Measurements from ENCODE around the gene HRH1. TPM values are rescaled to one million over a fixed set of nuclear protein-coding genes. Genes with fewer than 3 reads are reported as not detected.
"Not testable (repeated sequence)": the region's sequence is repeated elsewhere in the genome, so short reads cannot be mapped to it uniquely, and the experiment has no call there.

Gene HRH1
- total RNA-seq, 2 experiments from 2014 or later: 0.98 to 1.4 TPM

DNA sequence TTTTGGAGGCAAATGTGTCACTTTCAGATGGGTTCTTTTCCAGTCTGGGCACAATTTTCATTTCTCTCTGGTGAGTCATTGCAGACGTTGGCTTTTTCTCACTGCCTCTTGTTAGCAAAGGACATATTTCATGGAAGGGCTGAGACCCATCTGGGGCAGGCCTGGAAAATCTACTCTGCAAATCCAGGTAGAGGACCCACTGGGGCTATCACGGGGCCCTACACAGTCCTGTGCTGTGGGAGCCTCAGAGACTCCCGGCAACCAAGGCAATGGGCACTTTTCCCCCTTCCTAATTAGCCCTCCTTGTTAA lies 58.0 kb downstream of the HRH1 start:
- POLR2A ChIA-PET: no interaction called here
- CTCF ChIA-PET: no interaction called here
- H3K36me3 Mint-ChIP-seq (ENCODE audit: low read depth): no peaks in the 10 kb centered on the region
- ATAC-seq (no peak), DNase-seq (no peak)
- no peak overlapping the region for H3K4me3 Mint-ChIP-seq
- intact Hi-C loops (cut with DNase I, micrococcal nuclease): no loop called here
- H3K9me3 Mint-ChIP-seq (ENCODE audit: low read depth): no peaks in the 10 kb centered on the region
- H3K27me3 Mint-ChIP-seq: peaks cover 2% of the 10 kb centered on the region
- H3K27ac Mint-ChIP-seq: no peak overlapping the region
- H3K4me1 Mint-ChIP-seq: no peaks in the 10 kb centered on the region

DNA sequence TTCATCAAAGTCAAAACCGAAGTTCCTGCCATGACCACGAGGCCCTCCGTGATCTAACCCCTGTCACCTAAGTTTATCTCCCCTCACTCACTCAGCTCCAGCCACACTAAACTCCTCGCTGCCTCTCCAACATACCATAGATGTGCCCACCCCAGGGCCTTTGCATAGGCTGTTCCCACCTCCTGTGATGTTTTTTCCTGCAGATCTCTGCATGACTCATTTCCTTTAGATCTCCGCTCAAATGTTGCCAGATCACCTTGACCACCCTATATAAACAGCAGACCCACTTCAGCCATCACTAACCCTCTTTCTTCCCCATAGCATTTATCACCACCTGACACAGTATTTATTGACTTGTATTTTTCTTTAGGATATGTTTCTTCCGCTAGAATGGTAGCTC lies 58.5 kb downstream of the HRH1 start:
- H3K4me1 Mint-ChIP-seq: no peaks in the 10 kb centered on the region
- no peaks in the 10 kb centered on the region for H3K36me3 Mint-ChIP-seq (ENCODE audit: low read depth)
- no peak overlapping the region for H3K27ac Mint-ChIP-seq
- H3K9me3 Mint-ChIP-seq (ENCODE audit: low read depth): no peaks in the 10 kb centered on the region
- ATAC-seq: no peak
- DNase-seq: no peak
- POLR2A ChIA-PET: interaction anchor here (0.6 kb wide), 1 partner anchor 11 kb away, joined by 9 read pairs; no protein-coding TSS in a partner anchor
- peaks cover 2% of the 10 kb centered on the region for H3K27me3 Mint-ChIP-seq
- no peak overlapping the region for H3K4me3 Mint-ChIP-seq
- intact Hi-C loops (cut with DNase I, micrococcal nuclease): no loop called here
- CTCF ChIA-PET: interaction anchor here (1.0 kb wide), 1 partner anchor 11 kb away, joined by 3 read pairs; no protein-coding TSS in a partner anchor

DNA sequence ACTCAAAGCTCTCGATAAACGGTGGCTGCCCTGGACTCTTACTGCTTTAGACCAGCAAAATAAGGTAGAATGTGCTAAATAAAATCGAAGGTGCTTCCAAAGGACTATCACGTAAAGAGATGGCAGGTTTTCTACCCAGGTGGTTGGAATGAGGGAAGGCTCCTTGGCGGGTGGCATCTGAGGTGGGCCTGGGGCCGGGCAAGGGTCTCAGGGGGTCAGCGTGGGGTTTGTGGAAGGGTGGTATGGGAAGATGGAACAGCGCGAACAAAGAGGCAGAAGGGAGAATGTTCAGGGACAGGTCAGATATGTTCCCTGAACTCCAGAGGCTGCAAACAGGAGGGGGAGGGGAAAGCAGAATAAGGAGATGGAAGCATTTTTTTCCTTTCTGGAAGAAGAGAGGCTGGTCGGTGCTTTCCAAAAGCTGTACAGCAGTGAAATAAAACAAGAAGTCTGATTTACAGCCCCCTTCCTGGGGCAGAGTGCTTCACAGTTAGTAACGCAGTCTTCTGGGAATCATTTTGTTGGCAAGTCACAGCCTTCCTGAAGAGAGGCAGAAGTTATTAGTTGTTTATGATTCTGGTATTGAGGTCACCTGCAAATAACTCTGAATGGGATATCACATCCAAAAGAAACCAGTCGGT lies 59.6 kb downstream of the HRH1 start:
- Mint-ChIP-seq H3K27ac (no peak overlapping the region), H3K4me1 (no peaks in the 10 kb centered on the region), H3K4me3 (no peak overlapping the region), H3K9me3 (ENCODE audit: low read depth) (no peaks in the 10 kb centered on the region), H3K36me3 (ENCODE audit: low read depth) (no peaks in the 10 kb centered on the region), H3K27me3 (peaks cover 2% of the 10 kb centered on the region)
- ChIA-PET CTCF (no interaction called here), POLR2A (no interaction called here)
- no peak for ATAC-seq
- intact Hi-C loops (cut with DNase I, micrococcal nuclease): no loop called here
- DNase-seq: no peak

DNA sequence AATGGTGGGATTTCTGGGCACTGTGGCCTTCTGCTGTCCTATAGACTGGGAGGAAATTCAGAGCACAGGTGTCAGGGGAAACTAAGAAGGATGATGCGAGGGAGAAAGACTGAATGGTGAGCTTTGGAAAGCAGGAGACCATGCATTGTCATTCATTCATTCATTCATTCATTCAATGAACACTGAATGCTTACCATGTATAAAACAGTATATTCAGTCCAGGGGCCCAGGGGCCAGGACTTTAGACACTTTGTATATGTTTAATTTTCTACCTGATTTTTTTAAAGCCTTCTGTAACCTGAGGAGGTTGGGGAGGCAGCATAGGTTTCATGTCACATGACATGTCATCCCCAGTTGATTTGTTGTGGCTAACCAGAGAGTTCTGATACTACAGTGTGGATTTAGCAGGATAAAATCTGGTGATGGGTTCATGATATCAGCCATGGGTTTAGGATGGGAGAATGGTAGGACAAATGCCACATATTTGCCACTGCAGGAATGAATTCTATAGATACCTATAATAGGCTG lies 60.2 kb downstream of the HRH1 start:
- Mint-ChIP-seq H3K27me3 (peaks cover 2% of the 10 kb centered on the region), H3K4me1 (no peaks in the 10 kb centered on the region), H3K27ac (no peak overlapping the region), H3K4me3 (no peak overlapping the region), H3K36me3 (ENCODE audit: low read depth) (no peaks in the 10 kb centered on the region), H3K9me3 (ENCODE audit: low read depth) (no peaks in the 10 kb centered on the region)
- intact Hi-C loops (cut with DNase I, micrococcal nuclease): no loop called here
- ATAC-seq: no peak
- no peak for DNase-seq
- ChIA-PET CTCF (no interaction called here), POLR2A (interaction anchor here (0.6 kb wide), 1 partner anchor 120 kb away, joined by 3 read pairs; no protein-coding TSS in a partner anchor)

DNA sequence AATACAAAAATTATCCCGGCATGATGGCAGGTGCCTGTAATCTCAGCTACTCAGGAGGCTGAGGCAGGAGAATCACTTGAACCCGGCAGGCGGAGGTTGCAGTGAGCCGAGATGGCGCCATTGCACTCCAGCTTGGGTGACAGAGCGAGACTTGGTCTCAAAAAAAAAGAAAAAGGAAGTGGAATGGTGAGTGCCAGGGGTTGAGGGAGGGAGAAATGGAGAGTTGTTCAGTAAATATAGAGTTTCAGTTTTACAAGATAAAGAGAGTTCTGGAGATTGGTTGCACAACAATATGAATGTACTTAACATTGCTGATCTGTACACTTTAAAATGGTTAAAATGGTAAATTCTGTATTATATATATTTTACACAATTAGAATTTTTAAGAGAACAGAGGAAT lies 63.1 kb downstream of the HRH1 start:
- ATAC-seq; H3K4me3 Mint-ChIP-seq; intact Hi-C loops (cut with DNase I, micrococcal nuclease); H3K27ac Mint-ChIP-seq; H3K9me3 Mint-ChIP-seq (ENCODE audit: low read depth); H3K36me3 Mint-ChIP-seq (ENCODE audit: low read depth); DNase-seq; CTCF ChIA-PET; H3K27me3 Mint-ChIP-seq; POLR2A ChIA-PET; H3K4me1 Mint-ChIP-seq: not testable (repeated sequence)

DNA sequence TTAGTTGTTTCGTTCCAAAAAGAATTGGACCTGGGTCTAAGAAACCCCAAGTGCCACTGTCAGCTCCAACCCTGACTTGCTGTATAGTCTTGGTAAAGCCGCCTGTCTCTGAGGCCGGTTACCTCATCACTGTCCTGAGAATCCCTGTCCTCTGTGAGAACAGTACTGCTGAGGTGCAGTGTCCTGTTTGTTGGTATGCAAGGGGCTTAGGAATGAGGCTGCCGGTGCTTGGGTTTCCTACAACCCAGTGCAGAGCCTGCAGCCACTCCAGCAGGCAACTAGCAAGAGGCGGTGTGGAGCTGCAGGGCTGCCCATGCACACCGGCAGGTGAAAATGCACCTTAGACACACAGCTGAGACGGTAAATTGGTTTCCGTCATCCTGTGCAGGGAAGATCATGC lies 65.9 kb downstream of the HRH1 start:
- DNase-seq (no peak), ATAC-seq (no peak)
- Mint-ChIP-seq H3K36me3 (ENCODE audit: low read depth) (no peaks in the 10 kb centered on the region), H3K9me3 (ENCODE audit: low read depth) (no peaks in the 10 kb centered on the region), H3K4me1 (peaks cover 1% of the 10 kb centered on the region), H3K27me3 (peaks cover 2% of the 10 kb centered on the region), H3K27ac (no peak overlapping the region), H3K4me3 (no peak overlapping the region)
- intact Hi-C loops (cut with DNase I, micrococcal nuclease): no loop called here
- ChIA-PET POLR2A (no interaction called here), CTCF (no interaction called here)

DNA sequence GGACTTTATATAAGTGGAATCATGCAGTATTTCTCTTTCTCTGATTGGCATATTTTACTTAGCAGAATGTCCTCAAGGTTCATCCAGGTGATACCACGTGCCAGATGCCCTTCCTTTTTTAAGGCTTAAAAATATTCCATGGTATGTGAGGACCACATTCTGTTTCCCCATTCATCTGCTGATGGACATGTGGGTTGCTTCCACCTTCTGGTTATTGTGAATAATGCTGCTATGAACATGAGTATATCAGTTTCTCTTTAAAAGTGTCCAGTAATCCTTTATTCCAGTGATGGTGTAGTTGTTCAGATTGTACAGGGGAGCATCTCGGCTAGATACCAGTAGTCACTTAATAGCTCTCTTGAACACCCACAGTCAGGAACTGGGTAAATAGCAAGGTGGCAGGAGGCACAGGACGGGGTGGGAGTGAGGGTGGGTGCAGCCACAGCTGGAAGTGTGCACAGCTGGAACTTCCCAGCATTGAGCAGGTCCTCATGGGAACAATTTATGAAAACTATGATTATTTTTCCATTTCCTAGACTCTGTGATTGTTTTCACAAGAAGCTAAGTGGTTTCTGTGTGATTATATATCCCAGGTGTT lies 67.6 kb downstream of the HRH1 start:
- CTCF ChIA-PET: interaction anchor here (1.2 kb wide), 1 partner anchor 113 kb away, joined by 4 read pairs; no protein-coding TSS in a partner anchor
- no peak overlapping the region for H3K27ac Mint-ChIP-seq
- DNase-seq: no peak

DNA sequence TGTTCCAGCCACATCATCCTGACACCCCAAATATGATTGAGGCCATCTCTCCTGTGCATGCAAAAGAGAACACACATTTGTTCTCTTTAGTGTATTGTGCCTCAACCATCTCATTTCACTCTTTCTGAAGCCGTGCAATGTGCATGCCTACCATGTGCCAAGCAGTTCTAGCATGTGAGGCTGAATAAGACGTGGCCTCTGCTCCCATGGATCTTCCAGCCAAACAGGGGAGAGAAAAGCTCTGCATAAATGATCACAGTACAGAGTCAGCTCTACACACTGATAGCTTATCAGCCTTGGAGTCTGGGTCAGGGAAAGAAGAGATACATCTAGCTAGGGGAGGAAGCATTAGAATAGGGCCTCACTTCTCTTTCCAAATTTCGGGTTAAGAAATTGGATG lies 69.7 kb downstream of the HRH1 start:
- H3K27ac Mint-ChIP-seq: no peak overlapping the region
- H3K4me3 Mint-ChIP-seq: no peak overlapping the region
- ATAC-seq: no peak
- no peaks in the 10 kb centered on the region for H3K9me3 Mint-ChIP-seq (ENCODE audit: low read depth)
- POLR2A ChIA-PET: interaction anchor here (0.6 kb wide), 1 partner anchor 11 kb away, joined by 9 read pairs; no protein-coding TSS in a partner anchor
- no peak for DNase-seq
- CTCF ChIA-PET: interaction anchor here (1.3 to 1.7 kb wide), 2 partner anchors 11 to 111 kb away, joined by 3 to 6 read pairs; no protein-coding TSS in a partner anchor
- H3K36me3 Mint-ChIP-seq (ENCODE audit: low read depth): no peaks in the 10 kb centered on the region
- intact Hi-C loops (cut with DNase I, micrococcal nuclease): no loop called here
- H3K4me1 Mint-ChIP-seq: peaks cover 9% of the 10 kb centered on the region
- H3K27me3 Mint-ChIP-seq: no peaks in the 10 kb centered on the region

More for the DNA sequence above, 67.6 kb downstream of the HRH1 start:
- no peak for ATAC-seq
- intact Hi-C loops (cut with DNase I, micrococcal nuclease): no loop called here
- H3K27me3 Mint-ChIP-seq: no peaks in the 10 kb centered on the region
- no peaks in the 10 kb centered on the region for H3K36me3 Mint-ChIP-seq (ENCODE audit: low read depth)
- no peaks in the 10 kb centered on the region for H3K9me3 Mint-ChIP-seq (ENCODE audit: low read depth)
- H3K4me1 Mint-ChIP-seq: peaks cover 9% of the 10 kb centered on the region
- H3K4me3 Mint-ChIP-seq: no peak overlapping the region
- POLR2A ChIA-PET: no interaction called here

DNA sequence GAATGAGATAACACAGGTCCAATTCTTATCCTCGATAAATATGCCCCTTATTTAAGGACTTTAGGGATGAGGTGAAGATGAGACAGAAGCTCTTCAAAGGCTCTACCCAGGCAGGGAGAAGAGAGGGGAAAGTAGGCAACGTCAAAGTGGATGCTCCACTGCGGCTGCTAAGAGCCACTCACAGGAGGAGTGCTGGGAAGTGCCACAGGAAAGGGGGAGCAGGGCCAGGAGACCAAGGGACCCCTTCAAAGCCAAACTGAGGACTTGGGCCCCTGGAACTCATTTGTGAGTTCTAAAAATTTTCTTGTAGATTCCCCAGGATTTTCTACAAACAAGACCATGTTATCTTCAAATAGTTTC lies 70.6 kb downstream of the HRH1 start:
- no peaks in the 10 kb centered on the region for H3K9me3 Mint-ChIP-seq (ENCODE audit: low read depth)
- H3K27ac Mint-ChIP-seq: no peak overlapping the region
- POLR2A ChIA-PET: no interaction called here
- no peak for DNase-seq
- CTCF ChIA-PET: interaction anchor here (1.2 to 1.7 kb wide), 3 partner anchors 14 to 164 kb away, joined by 3 to 6 read pairs (median 3); no protein-coding TSS in a partner anchor
- no peak for ATAC-seq
- peaks cover 9% of the 10 kb centered on the region for H3K4me1 Mint-ChIP-seq
- intact Hi-C loops (cut with DNase I, micrococcal nuclease): no loop called here
- H3K36me3 Mint-ChIP-seq (ENCODE audit: low read depth): no peaks in the 10 kb centered on the region
- no peak overlapping the region for H3K4me3 Mint-ChIP-seq
- H3K27me3 Mint-ChIP-seq: no peaks in the 10 kb centered on the region

DNA sequence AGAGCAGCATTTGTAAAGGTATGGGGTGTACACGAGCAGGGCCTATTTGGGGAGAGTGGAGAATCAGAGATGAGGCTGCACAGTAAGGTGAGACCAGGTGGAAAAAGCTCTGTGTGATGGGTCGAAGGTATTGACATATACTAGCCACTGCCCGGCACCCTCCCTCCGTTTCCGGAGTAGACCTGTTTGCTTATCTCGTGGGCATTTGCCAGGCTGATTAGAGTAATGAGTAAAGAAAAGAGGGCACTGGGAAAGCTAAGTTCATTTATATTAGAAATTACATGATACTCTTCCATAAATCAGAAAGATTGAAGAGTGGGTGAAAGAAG lies 71.7 kb downstream of the HRH1 start:
- Mint-ChIP-seq H3K9me3 (ENCODE audit: low read depth) (no peaks in the 10 kb centered on the region), H3K27ac (peak overlapping the region; percentile 18), H3K4me3 (no peak overlapping the region), H3K27me3 (no peaks in the 10 kb centered on the region), H3K36me3 (ENCODE audit: low read depth) (no peaks in the 10 kb centered on the region), H3K4me1 (peaks cover 10% of the 10 kb centered on the region)
- ChIA-PET POLR2A (no interaction called here), CTCF (interaction anchor here (0.5 to 1.3 kb wide), 3 partner anchors 15 to 166 kb away, joined by 3 read pairs; no protein-coding TSS in a partner anchor)
- intact Hi-C loops (cut with DNase I, micrococcal nuclease): no loop called here
- ATAC-seq: no peak
- DNase-seq: no peak

DNA sequence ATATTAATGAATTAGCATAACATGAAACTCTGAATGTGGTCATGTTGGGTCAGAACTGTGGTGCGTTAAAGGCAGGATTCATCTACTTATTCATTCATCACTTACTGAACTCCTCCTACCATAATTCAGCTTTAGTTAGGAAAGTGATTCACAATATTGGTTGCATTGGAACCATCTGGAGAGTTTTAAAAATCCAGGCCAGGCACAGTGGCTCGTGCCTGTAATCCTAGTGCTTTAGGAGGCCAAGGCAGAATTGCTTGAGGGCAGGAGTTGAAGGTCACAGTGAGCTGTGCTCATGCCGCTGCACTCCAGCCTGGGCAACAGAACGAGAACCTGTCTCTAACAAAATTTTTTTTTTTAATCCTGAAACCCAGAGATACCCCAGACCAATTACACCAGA lies 73.7 kb downstream of the HRH1 start:
- no peak overlapping the region for H3K4me3 Mint-ChIP-seq
- no peak overlapping the region for H3K27ac Mint-ChIP-seq
- ChIA-PET POLR2A (no interaction called here), CTCF (interaction anchor here (0.7 kb wide), 1 partner anchor 606 kb away, joined by 3 read pairs; no protein-coding TSS in a partner anchor)
- DNase-seq: no peak
- intact Hi-C loops (cut with DNase I, micrococcal nuclease): no loop called here
- no peaks in the 10 kb centered on the region for H3K9me3 Mint-ChIP-seq (ENCODE audit: low read depth)
- no peaks in the 10 kb centered on the region for H3K36me3 Mint-ChIP-seq (ENCODE audit: low read depth)
- no peak for ATAC-seq
- H3K27me3 Mint-ChIP-seq: peaks cover 5% of the 10 kb centered on the region
- peaks cover 11% of the 10 kb centered on the region for H3K4me1 Mint-ChIP-seq

DNA sequence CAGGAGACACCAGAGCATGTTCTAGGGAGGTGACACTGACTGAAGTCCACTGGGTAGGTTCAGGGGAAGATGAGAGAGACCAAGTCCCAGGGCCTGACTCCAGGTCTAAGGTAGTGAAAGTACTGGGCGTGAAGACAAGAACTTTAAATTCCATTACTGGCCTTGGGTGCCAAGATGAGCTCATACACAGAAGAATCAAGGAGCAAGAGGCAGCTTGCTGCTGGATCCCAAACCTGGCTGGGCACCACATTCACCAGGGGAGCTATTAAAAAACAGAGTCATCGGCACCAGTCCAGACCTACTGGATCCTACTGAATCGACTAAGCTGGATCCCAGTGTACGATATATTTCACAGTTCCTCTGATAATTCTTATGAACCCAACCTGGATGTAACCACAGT lies 75.8 kb downstream of the HRH1 start:
- no peak for DNase-seq
- no peak overlapping the region for H3K27ac Mint-ChIP-seq
- ATAC-seq: no peak
- H3K27me3 Mint-ChIP-seq: peaks cover 17% of the 10 kb centered on the region
- CTCF ChIA-PET: no interaction called here
- POLR2A ChIA-PET: no interaction called here
- peaks cover 11% of the 10 kb centered on the region for H3K4me1 Mint-ChIP-seq
- intact Hi-C loops (cut with DNase I, micrococcal nuclease): no loop called here
- H3K36me3 Mint-ChIP-seq (ENCODE audit: low read depth): no peaks in the 10 kb centered on the region
- no peak overlapping the region for H3K4me3 Mint-ChIP-seq
- no peaks in the 10 kb centered on the region for H3K9me3 Mint-ChIP-seq (ENCODE audit: low read depth)
